Caki2 (cell line): Measurements from ENCODE around the gene TFAP2C. TPM values are rescaled to one million over a fixed set of nuclear protein-coding genes. Genes with fewer than 3 reads are reported as not detected.
"Not testable (repeated sequence)": the region's sequence is repeated elsewhere in the genome, so short reads cannot be mapped to it uniquely, and the experiment has no call there.

ENCODE experiments used
- DNase-seq: peaks from one replicate; pipeline ENCODE4 v3.0.0-alpha.2; 2015; ENCODE audit warnings: low read depth
- in situ Hi-C: cut with HindIII; loops from 2 replicates; pipeline ENCODE4 v1.10.0; 2016; ENCODE audit warnings: low sequenced_read_pairs, low pct_unique_long_range_greater_than_20kb, mixed read lengths
- total RNA-seq: library from RNA; depleted of rRNA; stranded (reverse); fragments of >200 nt; shearing (Covaris generic); gene quantifications from 2 replicates; pipeline ENCODE4 v1.2.3, GENCODE V29; 2014; ENCODE audit warnings: low replicate concordance

Gene TFAP2C
- total RNA-seq, 1 experiment from 2014 or later, result 7.6 TPM

DNA sequence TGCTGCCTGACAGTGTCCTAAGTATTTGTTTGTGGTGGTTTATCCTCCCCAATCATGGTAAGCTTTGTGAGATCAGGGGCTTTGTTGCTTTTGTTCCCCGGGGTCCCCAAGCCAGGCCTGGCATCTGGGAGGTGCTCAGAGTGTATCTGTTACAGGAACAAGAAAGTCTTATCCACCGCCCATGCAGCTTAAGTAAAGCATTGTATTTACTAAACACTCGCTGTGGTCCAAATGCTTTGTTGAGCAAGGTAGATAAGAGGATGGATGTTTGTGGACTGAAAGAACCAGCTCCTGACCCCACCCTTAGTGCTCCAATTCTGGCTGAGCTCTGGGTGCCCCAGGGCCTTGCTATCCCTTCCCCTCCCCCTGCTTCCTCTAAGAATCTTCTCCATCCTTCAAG, 19.8 kb upstream of the TFAP2C start:
- in situ Hi-C loops, result no loop called here

GRCh38 chr20:56610098-56610497, 19.0 kb upstream of the TFAP2C start:
- DNase-seq, result no peak
- in situ Hi-C loops, result no loop called here

More for the DNA sequence above, 19.8 kb upstream of the TFAP2C start:
- no peak for DNase-seq

DNA sequence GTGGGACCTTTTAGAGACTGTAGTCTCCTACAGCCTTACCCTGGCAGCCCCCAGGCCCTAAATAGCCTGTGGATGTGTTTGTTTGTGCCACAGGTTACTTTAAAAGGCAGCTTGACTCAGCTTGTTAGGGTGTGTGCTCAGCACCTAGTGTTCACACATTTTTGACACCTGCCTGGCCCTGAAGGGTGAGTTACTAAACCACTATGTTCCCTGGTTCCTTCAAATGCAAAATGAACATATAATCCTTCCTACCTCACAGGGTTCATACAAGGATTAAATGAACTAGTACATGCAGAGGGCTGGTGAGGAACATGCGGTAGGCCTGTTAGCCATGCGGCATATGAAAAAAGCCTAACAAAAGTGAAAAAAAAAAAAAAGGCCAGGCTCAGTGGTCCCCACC, 14.9 kb upstream of the TFAP2C start:
- DNase-seq, result no peak
- in situ Hi-C loops, result no loop called here

- in situ Hi-C loops, result no loop called here
- no peak for DNase-seq
Measured at GRCh38 chr20:56616716-56617115, 12.4 kb upstream of the TFAP2C start.

DNA sequence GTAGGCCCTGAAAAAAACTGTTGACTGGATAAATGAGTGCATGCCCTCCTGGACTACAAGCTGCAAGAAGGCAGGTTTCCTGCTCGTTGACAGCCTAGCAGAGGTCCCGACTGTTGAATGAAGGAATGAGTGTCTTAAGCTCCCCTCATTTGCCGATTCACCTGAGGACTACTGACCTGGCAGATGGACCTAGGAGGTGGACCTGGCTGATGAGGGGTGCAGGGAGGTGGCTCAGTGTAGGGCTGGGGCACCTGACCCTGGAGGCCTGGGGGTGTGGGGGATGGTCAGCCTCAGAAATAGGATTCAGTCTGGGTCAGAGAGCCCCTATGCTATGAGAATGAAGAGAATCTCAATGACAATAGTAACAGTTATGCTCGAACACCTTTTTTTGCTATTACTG, 11.6 kb upstream of the TFAP2C start:
- DNase-seq, result no peak
- in situ Hi-C loops, result no loop called here

GRCh38 chr20:56621730-56622129, 7.4 kb upstream of the TFAP2C start:
- DNase-seq, result no peak
- in situ Hi-C loops, result no loop called here

DNA sequence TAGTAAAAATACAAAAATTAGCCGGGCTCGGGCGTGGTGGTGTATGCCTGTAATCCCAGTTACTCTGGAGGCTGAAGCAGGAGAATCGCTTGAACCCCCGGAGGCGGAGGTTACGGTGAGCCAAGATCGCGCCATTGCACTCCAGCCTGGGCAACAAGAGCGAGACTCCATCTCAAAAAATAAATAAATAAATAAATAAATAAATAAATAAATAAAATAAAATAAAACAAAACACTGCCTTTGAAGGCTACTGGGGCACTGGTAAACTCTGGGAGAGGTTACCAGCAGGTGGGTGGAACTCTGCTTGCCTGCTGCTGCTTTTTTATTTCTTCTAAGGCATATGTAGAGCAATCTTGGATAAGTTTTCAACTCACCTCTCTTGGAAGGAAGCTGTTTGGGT, 5.2 kb upstream of the TFAP2C start:
- in situ Hi-C loops, DNase-seq: not testable (repeated sequence)

DNA sequence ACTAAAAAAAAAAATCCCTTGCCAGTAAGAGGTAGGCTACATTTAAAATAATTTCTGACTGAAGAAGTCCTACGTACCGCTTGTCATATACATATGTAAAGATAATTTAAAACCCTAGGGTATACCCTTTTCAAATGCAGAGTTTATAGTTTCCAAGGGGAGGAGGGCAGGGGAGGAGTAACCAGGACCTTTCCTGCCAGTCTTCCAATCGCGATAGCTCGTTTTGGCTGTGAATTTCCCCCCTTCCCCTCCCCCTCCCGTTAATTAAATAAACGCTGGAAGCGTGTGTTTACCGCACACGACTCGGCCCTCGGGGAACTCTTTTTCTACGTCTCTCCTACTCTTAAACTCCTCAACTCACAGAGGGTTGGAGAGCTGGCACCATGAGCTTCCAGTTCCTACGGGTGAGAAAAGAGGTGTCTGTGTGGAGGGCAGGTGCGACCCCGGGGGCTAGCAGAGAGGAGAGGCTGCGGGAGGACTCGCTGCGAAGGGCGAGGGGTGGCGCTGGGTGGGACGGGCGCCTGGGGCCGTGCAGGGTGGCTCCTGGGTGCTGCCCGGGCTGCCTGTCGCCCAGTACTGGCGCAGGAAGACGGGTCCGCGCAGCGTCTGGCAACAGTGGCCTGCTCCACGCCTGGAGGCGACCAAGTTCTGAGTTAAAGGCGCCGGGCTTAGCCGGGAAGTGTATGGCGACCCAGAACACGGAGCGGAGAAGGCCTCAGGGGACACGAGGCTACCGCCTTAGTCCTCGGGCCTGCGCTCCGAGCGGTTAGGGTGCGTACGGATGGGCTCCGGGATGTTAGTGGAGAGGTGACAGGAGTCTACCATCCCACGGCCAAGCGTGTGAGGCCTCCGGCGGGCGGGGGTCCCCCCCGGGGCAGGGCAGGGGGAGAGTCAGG, 4.1 kb upstream of the TFAP2C start:
- DNase-seq, result no peak
- in situ Hi-C loops, result no loop called here

DNA sequence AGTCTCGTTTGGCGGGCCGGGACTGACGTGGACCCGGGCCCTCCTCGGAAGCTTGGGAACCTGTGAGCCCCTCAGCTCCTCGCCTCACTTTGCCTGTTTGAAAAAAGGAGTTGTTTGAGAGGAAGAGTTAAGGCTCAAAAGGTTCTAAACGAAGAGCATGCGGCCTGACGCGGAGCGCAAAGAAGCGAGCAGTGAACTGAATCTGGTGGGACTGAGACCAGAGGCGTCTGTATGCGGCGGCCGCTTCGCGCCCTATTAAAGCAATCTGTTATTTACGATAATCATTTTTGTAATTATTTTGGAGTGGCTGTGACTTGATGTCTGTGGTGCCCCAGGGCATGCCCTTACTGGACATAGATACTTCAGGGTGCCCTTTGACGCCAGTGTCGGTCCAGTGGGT, 3.3 kb upstream of the TFAP2C start:
- no peak for DNase-seq
- in situ Hi-C loops, result no loop called here

- DNase-seq, result no peak
- in situ Hi-C loops, result no loop called here
Measured at GRCh38 chr20:56626367-56627121, 2.6 kb upstream of the TFAP2C start.

GRCh38 chr20:56627122-56628014, 1.7 kb upstream of the TFAP2C start:
- no peak for DNase-seq
- in situ Hi-C loops, result no loop called here

DNA sequence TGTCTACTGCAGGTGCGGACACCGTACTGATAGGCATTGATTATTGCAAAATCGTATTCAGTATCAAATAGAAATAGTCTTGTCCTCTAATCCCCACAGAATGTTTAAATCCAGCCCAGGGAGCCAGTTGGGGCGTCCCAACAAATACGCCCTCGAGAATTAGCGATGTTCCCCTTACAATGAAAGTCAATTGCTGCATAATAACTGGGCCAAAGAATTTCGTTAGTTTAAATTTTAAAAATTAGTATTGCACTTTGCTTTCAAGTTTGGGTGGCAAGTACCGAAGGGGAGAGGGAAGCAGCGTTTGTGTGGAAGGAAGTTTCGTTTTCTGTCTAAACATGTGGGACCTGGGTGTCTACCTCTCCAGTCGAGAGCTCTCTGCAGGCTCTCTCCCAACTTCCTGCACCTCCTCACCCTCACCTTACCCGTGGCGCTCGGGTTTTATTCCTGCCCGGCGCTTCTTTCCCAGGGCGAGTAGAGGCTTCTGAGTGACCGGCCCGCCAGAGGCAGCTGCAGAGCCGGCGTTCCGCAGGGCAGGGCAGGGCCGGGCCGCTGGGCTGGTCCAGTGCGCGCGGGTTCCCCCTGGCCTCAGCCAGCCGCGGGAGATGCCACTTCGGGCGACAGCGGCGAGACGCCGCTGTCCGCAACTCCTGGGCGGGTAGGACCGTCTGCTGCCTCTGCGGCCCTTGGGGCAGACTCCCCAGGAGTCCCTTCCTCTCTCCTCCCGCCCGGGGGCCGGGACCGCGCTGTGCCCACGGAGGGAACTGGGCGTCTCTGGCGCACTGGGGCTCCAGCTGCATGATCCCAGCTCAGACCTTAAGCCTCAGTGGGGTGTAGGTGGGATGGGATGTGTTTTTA, 862 bp upstream of the TFAP2C start:
- in situ Hi-C loops, result no loop called here
- no peak for DNase-seq

DNA sequence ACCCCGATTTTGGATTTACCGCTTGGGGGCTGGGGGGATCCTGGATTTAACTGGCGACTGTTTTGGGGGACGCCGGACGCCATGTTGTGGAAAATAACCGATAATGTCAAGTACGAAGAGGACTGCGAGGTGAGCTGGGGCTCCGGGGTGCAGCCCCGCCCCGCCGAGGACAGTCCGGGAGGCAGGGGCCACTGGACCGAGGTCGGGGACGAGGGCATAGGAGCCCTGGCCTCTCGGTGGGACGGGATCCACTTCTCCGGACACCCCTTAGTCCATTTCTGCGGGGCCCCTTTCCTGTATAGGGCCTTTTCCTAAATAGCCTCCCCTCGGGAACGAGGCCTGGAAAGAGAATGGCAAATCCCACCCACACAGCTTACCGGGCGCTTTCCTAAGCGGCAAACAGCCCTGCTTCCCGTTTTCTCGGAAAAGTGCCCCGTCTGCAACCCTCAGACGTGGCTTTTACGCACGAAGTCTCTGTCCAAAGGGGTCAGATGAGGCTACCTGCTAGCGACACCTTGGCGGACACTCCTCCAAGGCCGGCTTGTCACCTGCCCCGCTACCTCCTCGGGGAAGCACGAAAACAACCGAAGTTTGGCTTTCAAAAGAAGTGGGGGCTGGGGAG, 469 bp downstream of the TFAP2C start:
- in situ Hi-C loops, result no loop called here
- DNase-seq, result peak; percentile 25

- DNase-seq, result no peak
- in situ Hi-C loops, result no loop called here
Measured at GRCh38 chr20:56630086-56630493, 984 bp downstream of the TFAP2C start.

DNA sequence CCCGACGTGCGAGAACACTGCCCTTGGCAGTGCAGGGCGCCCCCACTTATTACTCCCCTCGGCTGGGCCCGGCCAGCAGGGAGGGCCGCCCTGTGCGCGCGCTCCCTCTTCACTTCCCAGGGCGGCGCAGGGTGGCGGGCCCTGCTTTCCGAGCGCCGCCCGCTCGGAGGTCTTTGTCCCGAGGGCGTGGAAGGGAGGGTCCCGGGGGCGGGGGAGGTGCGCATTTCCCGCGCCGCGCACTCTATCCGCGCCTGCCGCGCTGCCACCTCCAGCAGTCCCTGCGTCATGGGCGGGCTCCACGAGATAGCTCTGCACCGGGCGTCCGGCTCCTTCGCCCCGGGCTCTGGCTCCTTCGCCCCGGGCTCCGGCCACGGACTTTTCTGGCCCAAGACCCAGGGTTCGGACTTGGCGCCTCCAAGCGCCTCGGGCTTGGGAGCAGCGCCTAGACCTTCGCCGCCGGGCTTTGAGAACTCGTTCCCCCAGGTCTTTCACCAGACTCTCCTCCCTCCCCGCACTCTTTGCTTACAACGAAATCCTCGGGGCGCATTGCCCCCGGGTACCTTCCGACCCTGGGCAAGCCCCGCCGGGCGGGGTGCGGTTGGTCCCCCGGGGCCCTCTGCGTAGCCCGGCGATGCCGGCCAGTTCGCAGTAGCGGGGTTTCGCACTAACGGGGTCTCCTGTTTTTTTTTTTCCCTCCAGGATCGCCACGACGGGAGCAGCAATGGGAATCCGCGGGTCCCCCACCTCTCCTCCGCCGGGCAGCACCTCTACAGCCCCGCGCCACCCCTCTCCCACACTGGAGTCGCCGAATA, 1.6 kb downstream of the TFAP2C start:
- DNase-seq, result no peak
- in situ Hi-C loops, result no loop called here

- in situ Hi-C loops, result no loop called here
- no peak for DNase-seq
Measured at GRCh38 chr20:56631318-56631989, 2.3 kb downstream of the TFAP2C start.
